Measurements from ENCODE around the gene OGFOD3. TPM values are rescaled to one million over a fixed set of nuclear protein-coding genes. Genes with fewer than 3 reads are reported as not detected.

OGFOD3 gene
- total and polyA plus RNA-seq, 9 donors, result 17.2 to 25.9 (median 23.2) TPM

DNA sequence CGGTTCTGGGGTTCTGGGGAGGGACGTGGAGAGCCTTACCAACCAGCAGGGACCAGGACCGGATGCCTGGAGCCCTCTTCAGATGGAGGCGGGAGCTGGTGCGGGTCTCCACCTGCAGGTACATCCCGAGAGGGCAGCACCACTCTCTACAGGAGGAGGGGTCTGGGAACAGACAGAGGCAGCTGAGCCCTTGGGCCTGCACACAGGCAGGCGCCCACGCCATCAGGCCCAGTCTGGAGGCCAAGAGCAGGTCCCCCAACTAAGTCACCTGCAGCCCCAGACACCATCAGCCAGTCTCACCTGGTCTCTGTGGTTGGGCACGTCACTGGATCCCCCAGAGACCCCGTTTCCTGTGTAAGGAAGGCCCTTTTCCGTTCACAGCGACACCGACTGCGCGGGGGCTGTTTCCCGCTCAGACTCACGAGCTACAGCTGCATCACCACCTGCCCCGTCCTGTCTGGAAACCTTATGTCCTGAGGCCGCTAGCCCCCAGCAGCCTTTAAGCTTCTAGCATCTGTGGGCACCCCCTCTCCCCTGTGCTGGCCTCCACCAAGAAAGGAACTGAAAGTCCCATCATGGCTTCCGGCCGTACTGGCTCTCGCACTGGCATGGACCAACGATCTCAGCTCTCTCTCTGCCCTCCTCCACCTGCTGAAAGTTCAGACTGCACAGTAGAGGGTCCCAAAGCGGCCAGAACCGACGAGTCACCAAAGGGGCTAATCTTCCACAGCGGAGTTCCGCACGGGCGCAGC, 30.9 kb upstream of the OGFOD3 start:
- DNase-seq, result peak; percentile 71
- Histone ChIP-seq H3K27ac (ENCODE audit: low read length) (peak overlapping the region; percentile 89), H3K9me3 (replicated peaks; ENCODE audit: control insufficient read depth, low read depth, low read length) (no peaks in the 10 kb centered on the region), H3K27me3 (ENCODE audit: control insufficient read depth, insufficient read depth, low read length) (no peaks in the 10 kb centered on the region), H3K36me3 (ENCODE audit: control insufficient read depth, insufficient read depth, low read length) (peaks cover 26% of the 10 kb centered on the region), H3K4me3 (ENCODE audit: low read length) (peak overlapping the region; percentile 81), H3K4me1 (ENCODE audit: control insufficient read depth, insufficient read depth, low read length) (peaks cover 21% of the 10 kb centered on the region)
- WGBS (ENCODE audit: insufficient coverage), result 54% methylated on average over 26 of the region's 30 CpGs

DNA sequence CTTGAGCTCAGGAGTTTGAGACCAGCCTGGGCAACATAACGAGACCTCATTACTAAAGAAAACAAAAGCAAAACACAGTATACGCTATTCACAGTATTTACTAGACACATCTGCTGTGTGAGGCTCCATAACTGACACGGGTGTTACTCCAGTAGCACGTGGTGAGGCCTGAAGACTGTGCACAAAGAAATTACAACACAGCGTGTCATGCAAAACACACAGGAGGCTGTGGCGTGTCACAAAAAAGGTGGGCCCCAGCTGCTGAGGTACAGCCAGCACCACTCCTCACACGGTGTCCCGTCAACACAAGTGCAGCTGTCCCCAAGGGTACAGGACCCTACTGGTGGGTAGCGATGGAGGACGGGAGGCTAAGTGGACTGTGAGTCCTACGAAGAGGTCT, 29.5 kb upstream of the OGFOD3 start:
- Histone ChIP-seq H3K27ac (ENCODE audit: low read length) (no peak overlapping the region), H3K36me3 (ENCODE audit: control insufficient read depth, insufficient read depth, low read length) (peaks cover 35% of the 10 kb centered on the region), H3K4me3 (ENCODE audit: low read length) (no peak overlapping the region), H3K4me1 (ENCODE audit: control insufficient read depth, insufficient read depth, low read length) (peaks cover 21% of the 10 kb centered on the region), H3K27me3 (ENCODE audit: control insufficient read depth, insufficient read depth, low read length) (no peaks in the 10 kb centered on the region), H3K9me3 (replicated peaks; ENCODE audit: control insufficient read depth, low read depth, low read length) (no peaks in the 10 kb centered on the region)
- 89% methylated on average over 7 of the region's 11 CpGs for WGBS (ENCODE audit: insufficient coverage)
- no peak for DNase-seq

DNA sequence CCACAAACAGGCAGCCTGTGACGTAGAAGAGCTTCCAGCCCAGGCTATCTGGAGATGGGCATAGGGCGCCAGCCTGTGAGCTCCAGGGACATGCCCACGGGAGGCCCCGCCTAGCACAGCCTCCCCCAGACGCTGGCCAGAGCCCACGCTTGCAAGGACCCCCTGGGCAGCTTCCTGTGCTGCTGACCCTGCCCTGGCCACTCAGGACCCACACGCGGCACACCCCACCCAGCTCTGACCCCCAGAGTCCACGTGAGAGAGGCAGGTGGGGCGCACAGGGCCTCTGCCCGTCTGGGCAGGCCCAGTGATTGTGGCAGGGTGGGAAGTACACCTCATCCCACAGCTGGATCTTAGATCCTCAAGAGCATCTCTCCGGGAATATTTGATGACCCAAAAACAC, 28.3 kb upstream of the OGFOD3 start:
- H3K9me3 ChIP-seq (replicated peaks; ENCODE audit: control insufficient read depth, low read depth, low read length), result no peaks in the 10 kb centered on the region
- H3K27ac ChIP-seq (ENCODE audit: low read length), result no peak overlapping the region
- peaks cover 21% of the 10 kb centered on the region for H3K4me1 ChIP-seq (ENCODE audit: control insufficient read depth, insufficient read depth, low read length)
- DNase-seq, result no peak
- no peak overlapping the region for H3K4me3 ChIP-seq (ENCODE audit: low read length)
- WGBS (ENCODE audit: insufficient coverage), result 90% methylated on average over 9 of the region's 12 CpGs
- no peaks in the 10 kb centered on the region for H3K27me3 ChIP-seq (ENCODE audit: control insufficient read depth, insufficient read depth, low read length)
- H3K36me3 ChIP-seq (ENCODE audit: control insufficient read depth, insufficient read depth, low read length), result peaks cover 46% of the 10 kb centered on the region

DNA sequence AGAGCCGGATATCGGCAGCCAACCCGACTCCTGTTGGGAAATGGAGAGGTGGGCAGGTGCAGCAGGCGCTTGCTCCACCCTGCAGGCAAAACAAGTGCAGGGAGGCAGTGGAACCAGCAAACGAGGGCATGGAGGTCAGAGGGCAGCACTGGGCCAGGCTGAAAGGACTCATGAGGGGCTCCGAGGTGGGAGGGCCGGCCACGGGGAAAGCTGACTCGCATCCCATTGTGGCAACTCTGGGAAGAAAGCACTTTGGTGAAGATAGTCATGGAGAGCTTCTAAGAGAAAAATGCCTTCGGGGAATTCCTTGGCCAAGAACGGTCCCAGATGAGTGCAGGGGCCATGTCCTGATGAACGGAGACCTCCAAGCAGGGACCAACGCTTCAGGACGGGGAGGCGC, 27.7 kb upstream of the OGFOD3 start:
- H3K4me1 ChIP-seq (ENCODE audit: control insufficient read depth, insufficient read depth, low read length), result peaks cover 21% of the 10 kb centered on the region
- WGBS (ENCODE audit: insufficient coverage), result 78% methylated on average over 12 of the region's 15 CpGs
- no peaks in the 10 kb centered on the region for H3K9me3 ChIP-seq (replicated peaks; ENCODE audit: control insufficient read depth, low read depth, low read length)
- H3K36me3 ChIP-seq (ENCODE audit: control insufficient read depth, insufficient read depth, low read length), result peaks cover 46% of the 10 kb centered on the region
- H3K4me3 ChIP-seq (ENCODE audit: low read length), result no peak overlapping the region
- DNase-seq, result no peak
- H3K27ac ChIP-seq (ENCODE audit: low read length), result no peak overlapping the region
- no peaks in the 10 kb centered on the region for H3K27me3 ChIP-seq (ENCODE audit: control insufficient read depth, insufficient read depth, low read length)

GRCh38 chr17:82445542-82445941, 27.2 kb upstream of the OGFOD3 start:
- Histone ChIP-seq H3K27me3 (ENCODE audit: control insufficient read depth, insufficient read depth, low read length) (no peaks in the 10 kb centered on the region), H3K9me3 (replicated peaks; ENCODE audit: control insufficient read depth, low read depth, low read length) (no peaks in the 10 kb centered on the region), H3K27ac (ENCODE audit: low read length) (no peak overlapping the region), H3K4me1 (ENCODE audit: control insufficient read depth, insufficient read depth, low read length) (peaks cover 24% of the 10 kb centered on the region), H3K4me3 (ENCODE audit: low read length) (no peak overlapping the region), H3K36me3 (ENCODE audit: control insufficient read depth, insufficient read depth, low read length) (peaks cover 46% of the 10 kb centered on the region)
- no peak for DNase-seq
- 81% methylated on average over 13 of the region's 13 CpGs for WGBS (ENCODE audit: insufficient coverage)

DNA sequence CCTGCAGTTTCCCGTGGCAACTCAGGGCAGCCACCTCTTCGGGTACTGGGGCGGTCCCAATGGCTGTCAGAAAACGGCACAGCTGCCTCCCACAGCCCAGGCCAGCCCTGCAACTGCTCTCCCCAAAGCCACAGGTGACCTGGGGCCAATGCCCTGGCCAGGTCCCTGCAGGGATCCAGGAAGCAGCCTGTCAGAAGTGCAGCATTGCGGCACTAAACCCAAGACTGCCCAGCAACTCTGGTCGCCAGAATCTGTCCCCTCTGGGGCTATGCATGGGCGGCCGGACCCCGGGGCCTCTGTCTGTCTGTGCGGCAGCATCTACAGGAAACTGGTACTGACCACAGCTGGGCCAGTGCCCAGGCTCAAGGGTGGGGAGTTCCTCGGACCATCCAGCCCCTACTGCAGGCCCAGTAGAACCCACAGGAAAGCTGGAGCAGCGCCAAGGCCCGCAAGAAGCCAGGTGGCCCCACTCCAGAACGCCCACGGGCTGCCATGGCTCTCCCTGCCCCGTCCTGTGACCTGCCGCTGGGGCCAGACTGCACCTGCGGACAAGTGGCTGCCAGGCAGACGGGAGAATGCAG, 26.6 kb upstream of the OGFOD3 start:
- no peak overlapping the region for H3K4me3 ChIP-seq (ENCODE audit: low read length)
- no peaks in the 10 kb centered on the region for H3K27me3 ChIP-seq (ENCODE audit: control insufficient read depth, insufficient read depth, low read length)
- no peak for DNase-seq
- H3K4me1 ChIP-seq (ENCODE audit: control insufficient read depth, insufficient read depth, low read length), result peaks cover 25% of the 10 kb centered on the region
- H3K36me3 ChIP-seq (ENCODE audit: control insufficient read depth, insufficient read depth, low read length), result peaks cover 46% of the 10 kb centered on the region
- WGBS (ENCODE audit: insufficient coverage), result 67% methylated on average over 18 of the region's 19 CpGs
- no peak overlapping the region for H3K27ac ChIP-seq (ENCODE audit: low read length)
- H3K9me3 ChIP-seq (replicated peaks; ENCODE audit: control insufficient read depth, low read depth, low read length), result no peaks in the 10 kb centered on the region

DNA sequence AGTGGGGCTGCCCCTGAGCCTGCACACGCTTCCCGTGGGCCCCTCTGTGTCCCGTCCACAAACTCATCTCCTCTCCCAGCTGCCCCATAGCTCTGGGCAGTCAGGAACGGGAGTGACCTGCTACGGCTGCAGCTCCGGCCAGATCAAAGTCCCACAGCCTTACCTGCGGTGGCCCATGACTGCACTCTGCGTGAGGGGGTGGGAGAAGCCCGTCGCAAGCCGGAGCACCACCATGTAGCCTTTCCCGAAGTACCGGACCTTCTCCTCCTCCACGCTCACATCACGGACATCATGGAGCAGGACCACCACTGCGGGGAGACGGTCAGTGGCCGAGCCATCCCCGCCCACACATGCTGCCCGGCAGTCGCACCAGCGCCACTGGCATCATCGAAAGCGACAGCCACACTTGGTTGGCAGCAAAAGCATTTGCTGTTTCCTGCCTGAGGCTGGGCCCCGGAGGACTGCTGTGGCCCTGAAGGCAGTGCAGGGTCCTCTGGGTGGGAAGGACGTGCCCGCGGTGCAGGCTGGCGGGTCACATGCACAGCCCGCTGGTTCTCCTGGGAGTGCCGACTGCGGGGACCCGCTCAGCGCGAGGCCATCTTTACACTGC, 26.0 kb upstream of the OGFOD3 start:
- no peak overlapping the region for H3K4me3 ChIP-seq (ENCODE audit: low read length)
- no peak overlapping the region for H3K27ac ChIP-seq (ENCODE audit: low read length)
- DNase-seq, result no peak
- no peaks in the 10 kb centered on the region for H3K27me3 ChIP-seq (ENCODE audit: control insufficient read depth, insufficient read depth, low read length)
- H3K4me1 ChIP-seq (ENCODE audit: control insufficient read depth, insufficient read depth, low read length), result peaks cover 19% of the 10 kb centered on the region
- peaks cover 47% of the 10 kb centered on the region for H3K36me3 ChIP-seq (ENCODE audit: control insufficient read depth, insufficient read depth, low read length)
- H3K9me3 ChIP-seq (replicated peaks; ENCODE audit: control insufficient read depth, low read depth, low read length), result no peaks in the 10 kb centered on the region
- 88% methylated on average over 35 of the region's 35 CpGs for WGBS (ENCODE audit: insufficient coverage)

DNA sequence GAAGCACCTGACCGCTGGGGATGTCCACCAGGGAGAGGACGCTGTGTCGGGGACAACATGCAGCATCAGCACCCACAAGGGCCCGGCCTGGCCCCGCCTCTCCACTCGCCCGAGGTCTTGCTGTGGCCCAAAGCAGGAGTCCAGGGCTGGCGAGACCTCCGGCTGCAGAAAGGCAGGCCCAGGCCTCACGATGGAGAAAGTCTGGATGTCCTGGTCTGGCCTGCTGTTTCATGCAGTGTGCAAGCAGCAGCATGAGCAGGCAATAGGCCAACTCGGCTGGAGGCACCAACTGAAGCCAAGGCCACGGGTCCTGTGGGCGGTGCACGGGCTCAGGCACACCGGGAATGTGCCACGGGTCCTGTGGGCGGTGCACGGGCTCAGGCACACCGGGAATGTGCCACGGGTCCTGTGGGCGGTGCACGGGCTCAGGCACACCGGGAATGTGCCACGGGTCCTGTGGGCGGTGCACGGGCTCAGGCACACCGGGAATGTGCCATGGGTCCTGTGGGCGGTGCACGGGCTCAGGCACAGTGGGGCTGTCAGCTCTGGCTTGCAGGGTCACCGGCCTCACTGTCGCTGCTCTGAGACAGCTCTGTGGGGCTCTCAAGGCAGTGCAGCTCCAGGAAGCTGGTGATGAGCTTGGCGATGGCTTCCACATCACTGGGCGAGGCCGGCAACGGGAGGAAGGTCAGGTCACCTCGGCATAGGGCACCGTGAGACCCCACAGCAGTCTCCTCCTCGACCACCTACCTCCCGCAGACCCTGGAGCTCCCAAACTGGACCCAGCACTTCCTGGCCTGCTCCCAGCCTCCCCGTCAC, 25.3 kb upstream of the OGFOD3 start:
- Histone ChIP-seq H3K27ac (ENCODE audit: low read length) (no peak overlapping the region), H3K9me3 (replicated peaks; ENCODE audit: control insufficient read depth, low read depth, low read length) (no peaks in the 10 kb centered on the region), H3K4me3 (ENCODE audit: low read length) (no peak overlapping the region), H3K27me3 (ENCODE audit: control insufficient read depth, insufficient read depth, low read length) (no peaks in the 10 kb centered on the region), H3K4me1 (ENCODE audit: control insufficient read depth, insufficient read depth, low read length) (peaks cover 14% of the 10 kb centered on the region), H3K36me3 (ENCODE audit: control insufficient read depth, insufficient read depth, low read length) (peaks cover 50% of the 10 kb centered on the region)
- DNase-seq, result no peak
- 85% methylated on average over 28 of the region's 40 CpGs for WGBS (ENCODE audit: insufficient coverage)

- no peaks in the 10 kb centered on the region for H3K27me3 ChIP-seq (ENCODE audit: control insufficient read depth, insufficient read depth, low read length)
- no peak overlapping the region for H3K27ac ChIP-seq (ENCODE audit: low read length)
- 82% methylated on average over 24 of the region's 28 CpGs for WGBS (ENCODE audit: insufficient coverage)
- no peaks in the 10 kb centered on the region for H3K9me3 ChIP-seq (replicated peaks; ENCODE audit: control insufficient read depth, low read depth, low read length)
- no peak for DNase-seq
- peaks cover 14% of the 10 kb centered on the region for H3K4me1 ChIP-seq (ENCODE audit: control insufficient read depth, insufficient read depth, low read length)
- no peak overlapping the region for H3K4me3 ChIP-seq (ENCODE audit: low read length)
- H3K36me3 ChIP-seq (ENCODE audit: control insufficient read depth, insufficient read depth, low read length), result peaks cover 52% of the 10 kb centered on the region
Measured at GRCh38 chr17:82442643-82443464, 24.5 kb upstream of the OGFOD3 start.
